Subcutaneous abdominal adipose tissue (tissue), 5 donors: ENCODE results near the gene GGA2.
"Not testable (repeated sequence)": the region's sequence is repeated elsewhere in the genome, so short reads cannot be mapped to it uniquely, and the experiment has no call there.

Experiments used
- H3K27ac ChIP-seq: one replicate; pipeline ENCODE4 v1.7.0; 2013; ENCODE audit warnings: low read depth, mild to moderate bottlenecking, inconsistent platforms, low read length, moderate library complexity
- H3K27me3 ChIP-seq, 5 donors: one replicate each; pipeline ENCODE4 v1.7.0; 2013; ENCODE audit warnings: low read length in 5 of 5, inconsistent platforms in 1 of 5; ENCODE audit not compliant: control insufficient read depth in 5 of 5, insufficient read depth in 4 of 5
- H3K36me3 ChIP-seq, 5 donors: one replicate each; pipeline ENCODE4 v1.7.0; 2013; ENCODE audit warnings: low read length in 5 of 5; ENCODE audit not compliant: control insufficient read depth in 5 of 5, insufficient read depth in 5 of 5
- H3K4me1 ChIP-seq, 5 donors: one replicate each; pipeline ENCODE4 v1.7.0; 2013; ENCODE audit warnings: low read length in 5 of 5, mild to moderate bottlenecking in 3 of 5, moderate library complexity in 1 of 5; ENCODE audit not compliant: control insufficient read depth in 5 of 5, insufficient read depth in 5 of 5
- H3K4me3 ChIP-seq, 5 donors: one replicate each; pipeline ENCODE4 v1.7.0; 2013; ENCODE audit warnings: low read length in 5 of 5, low read depth in 1 of 5
- H3K9ac ChIP-seq, 5 donors: one replicate each; pipeline ENCODE4 v1.7.0; 2013; ENCODE audit warnings: low read length in 5 of 5, mild to moderate bottlenecking in 4 of 5, moderate library complexity in 3 of 5
- H3K9me3 ChIP-seq, 5 donors: one replicate each; pipeline ENCODE4 v1.7.0; 2013; ENCODE audit warnings: low read length in 5 of 5; ENCODE audit not compliant: control insufficient read depth in 5 of 5
- donor health status: healthy.
- donor health status: healthy.
- donor health status: healthy.
- donor health status: healthy.
- donor health status: healthy.

The GGA2 gene

DNA sequence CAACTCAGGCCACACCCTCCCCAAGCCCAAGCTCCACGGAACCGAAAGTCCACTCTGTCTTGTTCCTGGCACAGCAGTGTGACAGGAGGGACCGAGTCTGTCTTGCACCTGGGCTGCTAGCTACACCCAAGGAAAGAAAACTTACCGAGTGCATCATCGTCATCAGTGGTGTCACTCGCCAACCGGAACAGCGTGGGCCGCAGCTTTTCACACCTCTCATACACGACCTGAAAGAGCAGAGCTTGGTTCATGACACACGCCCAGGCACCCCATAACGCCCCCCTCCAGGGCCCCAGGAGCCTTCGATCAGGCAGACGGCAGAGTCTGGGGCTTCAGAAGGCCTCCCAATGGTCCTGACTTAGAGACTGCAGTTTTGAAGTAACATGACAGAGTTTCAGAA lies 27.5 kb downstream of the GGA2 start:
- H3K4me1 ChIP-seq: peaks cover 0 to 9% (median 0%) of the 10 kb centered on the region in 5 donors
- H3K36me3 ChIP-seq: peaks cover 11 to 94% (median 85%) of the 10 kb centered on the region in 5 donors
- no peak overlapping the region for H3K9ac ChIP-seq
- no peaks in the 10 kb centered on the region for H3K9me3 ChIP-seq
- no peaks in the 10 kb centered on the region for H3K27me3 ChIP-seq
- H3K27ac ChIP-seq: no peak overlapping the region
- no peak overlapping the region for H3K4me3 ChIP-seq

DNA sequence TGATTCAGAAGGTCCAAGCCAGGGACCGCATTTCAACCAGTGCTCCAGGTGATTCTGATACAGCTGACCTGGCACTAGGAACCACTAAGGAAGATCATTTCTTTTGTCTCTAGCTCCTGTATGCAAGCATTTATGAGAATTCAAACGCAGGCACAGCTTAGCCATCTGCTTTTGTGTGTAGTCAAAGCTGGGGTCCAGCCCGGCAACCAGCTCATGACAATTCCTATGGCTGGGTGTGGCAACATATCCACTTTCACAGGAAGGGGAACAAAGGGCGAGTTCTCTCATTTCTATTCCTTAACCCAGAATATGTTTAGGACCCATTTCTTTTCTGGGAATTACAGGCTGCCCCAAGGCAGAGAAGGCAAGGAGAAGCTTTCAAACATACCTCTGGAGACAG lies 30.0 kb downstream of the GGA2 start:
- Histone ChIP-seq H3K27ac (no peak overlapping the region), H3K4me1 (peaks cover 0 to 9% (median 0%) of the 10 kb centered on the region in 5 donors), H3K36me3 (peaks cover 15 to 95% (median 81%) of the 10 kb centered on the region in 5 donors), H3K9me3 (no peaks in the 10 kb centered on the region), H3K27me3 (no peaks in the 10 kb centered on the region), H3K4me3 (no peak overlapping the region), H3K9ac (no peak overlapping the region)

GRCh38 chr16:23479138-23479537 lies 31.2 kb downstream of the GGA2 start:
- Histone ChIP-seq H3K9me3 (no peaks in the 10 kb centered on the region), H3K27me3 (no peaks in the 10 kb centered on the region), H3K36me3 (peaks cover 6 to 95% (median 82%) of the 10 kb centered on the region in 5 donors), H3K9ac (no peak overlapping the region), H3K4me1 (peaks cover 0 to 9% (median 0%) of the 10 kb centered on the region in 5 donors), H3K4me3 (no peak overlapping the region), H3K27ac (no peak overlapping the region)

- H3K27ac ChIP-seq: no peak overlapping the region
- H3K4me1 ChIP-seq: peaks cover 0 to 9% (median 0%) of the 10 kb centered on the region in 5 donors
- no peak overlapping the region for H3K9ac ChIP-seq
- H3K27me3 ChIP-seq: no peaks in the 10 kb centered on the region
- peaks cover 10 to 98% (median 86%) of the 10 kb centered on the region in 5 donors for H3K36me3 ChIP-seq
- no peaks in the 10 kb centered on the region for H3K9me3 ChIP-seq
- H3K4me3 ChIP-seq: no peak overlapping the region
Measured at GRCh38 chr16:23478566-23478965, 31.7 kb downstream of the GGA2 start.

DNA sequence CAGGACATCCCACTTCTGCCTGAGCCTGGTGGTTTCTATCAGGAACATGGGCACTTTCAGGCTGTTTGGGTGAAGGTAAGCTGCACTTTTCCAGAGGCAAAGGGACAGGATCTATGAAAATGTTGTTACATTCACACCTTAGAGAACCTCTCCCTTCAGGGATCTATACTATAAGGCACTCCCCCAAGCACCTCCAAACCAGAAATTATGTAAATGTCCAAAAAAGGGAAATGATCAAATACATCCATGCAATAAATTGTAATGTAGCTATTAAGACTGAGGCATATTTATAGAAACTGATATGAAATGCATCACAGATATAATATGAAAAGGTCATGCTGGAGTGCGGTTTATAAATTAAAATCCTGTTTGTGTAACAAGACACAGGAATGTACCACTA lies 34.0 kb downstream of the GGA2 start:
- Histone ChIP-seq H3K4me3 (no peak overlapping the region), H3K36me3 (peaks cover 10 to 87% (median 75%) of the 10 kb centered on the region in 5 donors), H3K4me1 (peaks cover 0 to 9% (median 0%) of the 10 kb centered on the region in 5 donors), H3K27me3 (no peaks in the 10 kb centered on the region), H3K27ac (no peak overlapping the region), H3K9me3 (no peaks in the 10 kb centered on the region), H3K9ac (no peak overlapping the region)

- H3K4me3 ChIP-seq: no peak overlapping the region
- no peak overlapping the region for H3K27ac ChIP-seq
- H3K36me3 ChIP-seq: peaks cover 11 to 77% (median 66%) of the 10 kb centered on the region in 5 donors
- no peaks in the 10 kb centered on the region for H3K27me3 ChIP-seq
- H3K9me3 ChIP-seq: no peaks in the 10 kb centered on the region
- peaks cover 0 to under 1% (median 0%) of the 10 kb centered on the region in 5 donors for H3K4me1 ChIP-seq
- H3K9ac ChIP-seq: no peak overlapping the region
Measured at GRCh38 chr16:23469814-23470213, 40.5 kb downstream of the GGA2 start.

GRCh38 chr16:23466162-23466885 lies 44.0 kb downstream of the GGA2 start:
- Histone ChIP-seq H3K36me3 (peaks cover 7 to 60% (median 51%) of the 10 kb centered on the region in 5 donors), H3K4me3 (no peak overlapping the region)

DNA sequence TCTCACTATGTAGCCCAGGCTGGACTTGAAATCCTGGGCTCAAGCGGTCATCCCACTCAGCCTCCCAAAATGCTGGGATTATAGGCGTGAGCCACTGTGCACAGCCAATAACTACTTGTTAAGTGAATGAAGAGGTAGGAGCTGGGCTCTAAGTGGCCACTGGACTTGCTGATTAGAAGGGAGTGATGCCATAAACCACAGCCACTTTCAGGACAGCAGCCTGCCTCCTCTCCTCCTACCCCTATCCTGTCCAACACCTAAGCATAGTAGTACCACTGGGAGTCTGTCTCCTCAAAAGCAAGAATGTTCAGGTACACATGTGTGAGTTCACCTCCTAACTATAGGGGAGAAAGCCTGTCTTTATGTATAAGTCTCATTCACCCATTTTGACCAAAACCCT lies 45.1 kb downstream of the GGA2 start:
- H3K36me3 ChIP-seq: peaks cover 7 to 56% (median 44%) of the 10 kb centered on the region in 5 donors

More at GRCh38 chr16:23466162-23466885, 44.0 kb downstream of the GGA2 start:
- Histone ChIP-seq H3K27me3 (no peaks in the 10 kb centered on the region), H3K9me3 (no peaks in the 10 kb centered on the region), H3K9ac (no peak overlapping the region), H3K27ac (no peak overlapping the region), H3K4me1 (peaks cover 0 to 11% (median 3%) of the 10 kb centered on the region in 5 donors)

DNA sequence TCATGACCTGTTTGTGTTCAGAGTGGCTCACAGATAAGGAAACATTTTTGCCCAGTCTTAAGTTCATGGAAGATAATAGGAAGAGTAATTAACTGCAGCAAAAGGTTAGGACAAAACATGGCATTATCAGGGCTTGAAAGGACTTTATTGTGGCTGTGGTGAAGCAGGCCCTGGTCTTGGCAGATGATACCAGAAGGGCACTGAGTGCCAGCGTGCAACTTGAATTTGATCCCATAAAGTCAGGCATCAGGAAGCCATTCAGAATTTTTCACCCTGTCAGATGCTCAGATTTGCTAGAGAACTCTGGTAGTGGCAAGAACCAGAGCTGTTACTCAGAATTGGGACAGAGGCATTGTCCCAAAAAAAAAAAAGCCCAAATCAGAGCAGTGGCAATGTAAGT lies 46.1 kb downstream of the GGA2 start:
- Histone ChIP-seq H3K27ac (no peak overlapping the region), H3K36me3 (peaks cover 1 to 46% (median 35%) of the 10 kb centered on the region in 5 donors), H3K4me1 (peaks cover 0 to 11% (median 3%) of the 10 kb centered on the region in 5 donors), H3K9ac (no peak overlapping the region), H3K4me3 (no peak overlapping the region), H3K27me3 (no peaks in the 10 kb centered on the region), H3K9me3 (no peaks in the 10 kb centered on the region)

More for the DNA sequence above, 45.1 kb downstream of the GGA2 start:
- H3K9me3 ChIP-seq: no peaks in the 10 kb centered on the region
- no peaks in the 10 kb centered on the region for H3K27me3 ChIP-seq
- no peak overlapping the region for H3K4me3 ChIP-seq
- peaks cover 0 to 11% (median 3%) of the 10 kb centered on the region in 5 donors for H3K4me1 ChIP-seq
- no peak overlapping the region for H3K27ac ChIP-seq
- H3K9ac ChIP-seq: no peak overlapping the region

- Histone ChIP-seq H3K36me3 (peaks cover 0 to 34% (median 26%) of the 10 kb centered on the region in 5 donors), H3K4me1 (peaks cover 0 to 11% (median 3%) of the 10 kb centered on the region in 5 donors)
- not testable (repeated sequence) for H3K27me3 ChIP-seq, H3K4me3 ChIP-seq, H3K27ac ChIP-seq, H3K9ac ChIP-seq, H3K9me3 ChIP-seq
Measured at GRCh38 chr16:23462994-23463393, 47.3 kb downstream of the GGA2 start.
